ENCODE data around the gene NHSL2.

The NHSL2 gene

GRCh38 chrX:72016881-72017783 lies 106.5 kb downstream of the NHSL2 start:
- in situ Hi-C loops (cut with MboI; ENCODE audit: low sequenced_read_pairs, unreplicated experiment): loop anchor here (25.0 kb wide), 1 partner anchor 520 kb away; no protein-coding TSS in a partner anchor
- DNase-seq (ENCODE audit: low spot score): no peak
- TF ChIP-seq, protein P1, sequence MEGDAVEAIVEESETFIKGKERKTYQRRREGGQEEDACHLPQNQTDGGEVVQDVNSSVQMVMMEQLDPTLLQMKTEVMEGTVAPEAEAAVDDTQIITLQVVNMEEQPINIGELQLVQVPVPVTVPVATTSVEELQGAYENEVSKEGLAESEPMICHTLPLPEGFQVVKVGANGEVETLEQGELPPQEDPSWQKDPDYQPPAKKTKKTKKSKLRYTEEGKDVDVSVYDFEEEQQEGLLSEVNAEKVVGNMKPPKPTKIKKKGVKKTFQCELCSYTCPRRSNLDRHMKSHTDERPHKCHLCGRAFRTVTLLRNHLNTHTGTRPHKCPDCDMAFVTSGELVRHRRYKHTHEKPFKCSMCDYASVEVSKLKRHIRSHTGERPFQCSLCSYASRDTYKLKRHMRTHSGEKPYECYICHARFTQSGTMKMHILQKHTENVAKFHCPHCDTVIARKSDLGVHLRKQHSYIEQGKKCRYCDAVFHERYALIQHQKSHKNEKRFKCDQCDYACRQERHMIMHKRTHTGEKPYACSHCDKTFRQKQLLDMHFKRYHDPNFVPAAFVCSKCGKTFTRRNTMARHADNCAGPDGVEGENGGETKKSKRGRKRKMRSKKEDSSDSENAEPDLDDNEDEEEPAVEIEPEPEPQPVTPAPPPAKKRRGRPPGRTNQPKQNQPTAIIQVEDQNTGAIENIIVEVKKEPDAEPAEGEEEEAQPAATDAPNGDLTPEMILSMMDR (IDR thresholded peaks at IDR 0.05; ENCODE audit: borderline replicate concordance, control extremely low read depth, extremely low read depth, insufficient read depth, missing control alignments): no peak

GRCh38 chrX:72018277-72019112 lies 107.8 kb downstream of the NHSL2 start:
- peak; percentile 83 for DNase-seq (ENCODE audit: low spot score)
- TF ChIP-seq, protein P1 (IDR thresholded peaks at IDR 0.05; ENCODE audit: borderline replicate concordance, control extremely low read depth, extremely low read depth, insufficient read depth, missing control alignments): peak; percentile 51
- in situ Hi-C loops (cut with MboI; ENCODE audit: low sequenced_read_pairs, unreplicated experiment): loop anchor here (25.0 kb wide), 1 partner anchor 519 kb away; no protein-coding TSS in a partner anchor

DNA sequence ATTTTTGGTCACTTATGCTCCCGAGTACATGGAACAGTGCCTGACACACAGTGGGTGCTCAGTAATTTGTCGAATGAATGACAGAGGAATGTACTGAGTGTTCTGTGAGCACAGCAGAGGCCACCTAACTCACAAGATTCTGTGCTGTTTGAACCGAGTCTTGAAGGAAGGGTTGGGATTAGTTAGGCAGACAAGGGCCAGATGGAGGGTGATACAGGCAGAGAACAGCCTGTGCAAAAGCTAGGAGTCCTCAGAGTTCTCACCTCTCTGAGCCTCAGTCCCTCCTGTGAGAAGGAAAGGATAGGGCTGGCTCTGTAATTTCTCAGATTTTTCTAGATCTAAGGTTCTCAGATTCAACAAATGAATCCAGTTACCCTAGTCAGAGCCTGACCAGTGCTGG lies 108.8 kb downstream of the NHSL2 start:
- TF ChIP-seq, protein P1 (IDR thresholded peaks at IDR 0.05; ENCODE audit: borderline replicate concordance, control extremely low read depth, extremely low read depth, insufficient read depth, missing control alignments): no peak
- in situ Hi-C loops (cut with MboI; ENCODE audit: low sequenced_read_pairs, unreplicated experiment): loop anchor here (25.0 kb wide), 1 partner anchor 518 kb away; no protein-coding TSS in a partner anchor
- no peak for DNase-seq (ENCODE audit: low spot score)

DNA sequence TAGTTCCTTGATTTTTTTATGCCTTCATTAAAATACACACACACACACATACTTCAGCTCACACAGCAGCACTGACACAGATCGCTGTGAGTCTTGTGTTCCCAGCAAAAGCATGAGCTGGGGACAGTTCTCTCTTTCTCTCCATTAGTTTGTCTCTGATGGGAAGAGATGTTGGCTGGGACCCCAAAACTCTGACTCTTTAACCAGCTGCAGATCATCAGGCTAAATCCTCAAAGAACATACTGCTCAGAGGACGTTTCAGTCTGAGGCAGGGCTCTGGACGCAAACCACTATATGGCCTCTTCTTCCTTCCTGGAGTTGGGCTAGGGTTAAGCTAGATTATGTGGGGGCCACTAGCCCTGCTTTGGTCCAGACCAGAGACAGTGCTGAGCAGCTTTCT lies 109.6 kb downstream of the NHSL2 start:
- DNase-seq (ENCODE audit: low spot score): no peak
- in situ Hi-C loops (cut with MboI; ENCODE audit: low sequenced_read_pairs, unreplicated experiment): loop anchor here (25.0 kb wide), 1 partner anchor 517 kb away; no protein-coding TSS in a partner anchor
- TF ChIP-seq, protein P1 (IDR thresholded peaks at IDR 0.05; ENCODE audit: borderline replicate concordance, control extremely low read depth, extremely low read depth, insufficient read depth, missing control alignments): no peak

GRCh38 chrX:72020788-72021187 lies 110.1 kb downstream of the NHSL2 start:
- in situ Hi-C loops (cut with MboI; ENCODE audit: low sequenced_read_pairs, unreplicated experiment): loop anchor here (25.0 kb wide), 1 partner anchor 517 kb away; no protein-coding TSS in a partner anchor
- DNase-seq (ENCODE audit: low spot score): peak; percentile 31
- TF ChIP-seq, protein P1 (IDR thresholded peaks at IDR 0.05; ENCODE audit: borderline replicate concordance, control extremely low read depth, extremely low read depth, insufficient read depth, missing control alignments): no peak

DNA sequence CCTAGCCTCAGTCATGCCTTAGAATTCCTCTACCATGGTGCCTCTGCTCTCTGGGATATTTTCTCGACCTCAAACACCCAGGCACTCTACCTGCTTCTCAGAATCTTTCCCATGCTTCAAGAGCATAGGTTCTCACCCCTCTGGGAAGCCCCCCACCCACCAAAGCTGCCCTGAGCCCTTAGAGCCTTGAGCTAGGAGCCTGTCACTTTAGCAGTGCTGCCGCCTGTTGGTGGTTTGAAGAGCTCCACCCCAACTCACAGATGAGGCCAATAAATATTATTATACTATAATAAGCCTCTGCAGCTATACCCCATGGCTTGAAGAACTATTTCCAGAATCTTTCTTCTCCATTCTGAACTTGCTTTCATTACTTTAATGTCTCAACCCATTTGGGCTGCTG lies 111.3 kb downstream of the NHSL2 start:
- TF ChIP-seq, protein P1 (IDR thresholded peaks at IDR 0.05; ENCODE audit: borderline replicate concordance, control extremely low read depth, extremely low read depth, insufficient read depth, missing control alignments): peak; percentile 29
- no peak for DNase-seq (ENCODE audit: low spot score)
- in situ Hi-C loops (cut with MboI; ENCODE audit: low sequenced_read_pairs, unreplicated experiment): loop anchor here (25.0 kb wide), 1 partner anchor 515 kb away; no protein-coding TSS in a partner anchor
